OCI-LY3 (cell line): ENCODE measurements around the gene RANBP3.

Source experiments
- CTCF ChIP-seq: fragments of 200-600, 300-600 bp; sonication (generic); IDR thresholded peaks from 2 replicates; pipeline ENCODE4 v1.5.1; 2014; ENCODE audit warnings: antibody characterized with exemption, low read length, low read depth
- EZH2phosphoT487 ChIP-seq: fragments of 200-600 bp; shearing (Covaris generic); IDR thresholded peaks from 2 replicates; pipeline ENCODE4 v1.6.1; 2018; ENCODE audit warnings: antibody characterized with exemption, mixed run types, low read depth

- TF ChIP-seq CTCF (no peak), EZH2phosphoT487 (no peak)
Observed at GRCh38 chr19:5895890-5896289, 82.0 kb downstream of the RANBP3 start.
